ENCODE results near the gene CNOT2.

The CNOT2 gene

GRCh38 chr12:70306676-70307075 lies 63.4 kb downstream of the CNOT2 start:
- DNase-seq (ENCODE audit: low spot score) = no peak

GRCh38 chr12:70307868-70308267 lies 64.6 kb downstream of the CNOT2 start:
- DNase-seq (ENCODE audit: low spot score) = no peak

GRCh38 chr12:70309348-70309747 lies 66.1 kb downstream of the CNOT2 start:
- DNase-seq (ENCODE audit: low spot score) = no peak

DNA sequence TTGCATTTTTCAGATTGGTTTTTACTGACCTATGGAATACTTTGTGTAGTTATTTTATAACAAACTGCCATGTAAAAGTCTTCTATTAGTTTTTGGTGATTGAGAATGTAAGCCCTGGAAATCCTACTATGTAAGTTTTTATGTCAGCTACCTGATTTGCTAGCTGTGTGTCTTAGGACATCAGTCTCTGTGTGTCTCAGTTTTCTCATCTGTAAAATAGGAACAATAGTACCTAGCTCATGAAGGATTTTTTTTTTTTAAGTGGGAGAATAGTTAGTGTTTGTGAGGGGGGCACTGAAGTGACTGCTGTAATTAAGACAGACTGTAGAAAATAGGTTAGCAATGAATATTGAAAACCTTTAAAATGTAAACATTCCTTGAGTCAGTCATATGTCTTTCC lies 70.9 kb downstream of the CNOT2 start:
- no peak for DNase-seq (ENCODE audit: low spot score)

DNA sequence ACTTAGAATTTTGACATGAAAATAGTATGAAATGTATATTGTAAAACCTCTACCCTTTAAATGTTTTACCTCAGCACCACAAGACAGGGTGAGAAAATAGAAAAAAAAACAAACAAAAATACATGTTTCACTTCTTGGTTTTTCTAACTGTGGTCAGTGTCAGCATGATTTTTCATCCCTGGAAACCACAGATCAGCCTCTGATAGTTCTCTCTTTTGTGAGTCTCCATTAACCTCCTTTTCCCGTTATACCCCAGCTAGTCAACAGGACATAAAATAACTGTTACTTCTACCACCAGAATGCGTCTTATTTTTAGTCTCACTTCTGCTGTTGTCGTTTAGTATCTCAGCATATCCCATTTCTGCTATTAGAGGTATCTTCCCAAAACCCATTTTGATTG lies 74.5 kb downstream of the CNOT2 start:
- no peak for DNase-seq (ENCODE audit: low spot score)

- no peak for DNase-seq (ENCODE audit: low spot score)
These were observed 76.4 kb downstream of the CNOT2 start for GRCh38 chr12:70319605-70320004.

- no peak for DNase-seq (ENCODE audit: low spot score)
These were observed 78.0 kb downstream of the CNOT2 start for GRCh38 chr12:70321191-70321590.

GRCh38 chr12:70327541-70327940 lies 84.3 kb downstream of the CNOT2 start:
- no peak for DNase-seq (ENCODE audit: low spot score)

DNA sequence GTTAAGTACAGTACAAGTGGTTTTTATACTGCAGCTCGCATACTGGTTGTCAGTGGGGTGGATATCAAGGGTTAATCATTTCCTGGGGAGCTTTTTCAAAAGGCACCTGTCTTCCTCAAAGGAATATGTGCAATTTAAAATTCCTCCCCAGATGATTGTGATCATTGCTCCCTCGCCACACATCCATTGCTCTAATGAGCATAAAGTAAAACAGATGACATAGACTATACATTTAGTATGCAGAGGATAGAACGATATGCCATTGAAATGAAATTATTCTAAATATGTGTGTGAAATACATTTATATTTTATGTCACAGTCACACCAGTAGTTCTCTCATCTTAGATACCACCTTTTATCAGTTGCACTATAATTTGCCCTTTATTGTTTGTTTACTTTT lies 86.5 kb downstream of the CNOT2 start:
- no peak for DNase-seq (ENCODE audit: low spot score)

- no peak for DNase-seq (ENCODE audit: low spot score)
These were observed 86.9 kb downstream of the CNOT2 start for GRCh38 chr12:70330158-70330557.

- no peak for DNase-seq (ENCODE audit: low spot score)
These were observed 89.0 kb downstream of the CNOT2 start for GRCh38 chr12:70332236-70332635.

DNA sequence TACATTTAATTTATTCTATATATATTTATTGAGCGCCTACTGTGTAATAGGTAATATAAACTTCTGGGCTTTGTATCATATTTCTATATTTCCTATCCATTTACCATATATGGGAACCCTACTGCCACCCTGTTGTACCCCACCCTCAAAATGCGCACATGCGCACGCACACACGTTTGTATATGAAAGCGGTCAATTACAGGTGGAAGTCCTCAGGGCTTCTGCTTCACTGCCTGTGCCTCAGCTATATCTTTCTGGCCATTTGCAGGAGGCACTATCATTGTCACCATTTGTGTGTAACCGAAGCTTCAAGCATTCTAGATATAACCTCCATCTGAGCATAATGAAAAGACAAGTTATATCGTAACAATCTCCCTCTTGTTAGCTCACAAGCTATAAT lies 91.5 kb downstream of the CNOT2 start:
- DNase-seq (ENCODE audit: low spot score) = no peak

- no peak for DNase-seq (ENCODE audit: low spot score)
These were observed 95.3 kb downstream of the CNOT2 start for GRCh38 chr12:70338531-70338930.

DNA sequence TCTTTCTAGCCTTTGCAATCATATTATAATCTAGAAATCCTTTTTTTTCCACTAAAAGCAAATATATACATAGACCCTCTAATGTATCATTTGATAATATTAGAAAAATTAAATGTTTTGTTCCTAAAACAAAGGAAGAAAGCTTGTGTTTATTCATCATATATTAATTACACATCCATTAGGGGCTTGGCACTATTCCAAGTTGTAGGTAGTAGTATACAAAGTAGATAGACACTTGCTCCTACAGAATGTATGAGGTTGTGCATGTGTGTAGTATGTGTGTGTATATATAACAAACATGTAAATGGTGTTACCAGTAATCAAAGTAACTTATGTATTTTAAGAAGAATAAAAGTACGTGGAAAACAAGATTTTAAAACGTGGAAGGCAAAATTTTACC lies 107.8 kb downstream of the CNOT2 start:
- DNase-seq (ENCODE audit: low spot score) = no peak

- no peak for DNase-seq (ENCODE audit: low spot score)
These were observed 110.8 kb downstream of the CNOT2 start for GRCh38 chr12:70353780-70354660.

DNA sequence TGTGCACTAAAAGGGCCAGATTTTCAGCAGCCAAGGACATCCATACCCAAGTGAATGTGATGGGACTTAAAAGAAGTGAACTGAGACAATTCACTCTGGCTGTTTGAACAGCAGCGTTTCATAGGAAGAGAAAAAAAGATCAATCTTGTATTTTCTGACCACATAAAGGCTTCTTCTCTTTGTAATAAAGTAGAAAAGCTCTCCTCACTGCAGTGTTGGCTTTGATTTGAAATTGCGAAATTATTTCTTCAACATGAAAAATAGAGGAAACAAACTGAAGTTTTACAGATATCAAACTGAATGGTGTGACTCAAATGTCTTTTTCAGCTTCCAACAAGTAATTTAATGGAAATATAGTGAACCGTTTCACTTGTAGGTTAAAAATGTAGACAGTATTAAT lies 111.6 kb downstream of the CNOT2 start:
- no peak for DNase-seq (ENCODE audit: low spot score)

- no peak for DNase-seq (ENCODE audit: low spot score)
These were observed 112.7 kb downstream of the CNOT2 start for GRCh38 chr12:70355972-70356371.

GRCh38 chr12:70359458-70360197 lies 116.4 kb downstream of the CNOT2 start:
- no peak for DNase-seq (ENCODE audit: low spot score)

- DNase-seq (ENCODE audit: low spot score) = no peak
These were observed 117.0 kb downstream of the CNOT2 start for GRCh38 chr12:70360218-70360617.

DNA sequence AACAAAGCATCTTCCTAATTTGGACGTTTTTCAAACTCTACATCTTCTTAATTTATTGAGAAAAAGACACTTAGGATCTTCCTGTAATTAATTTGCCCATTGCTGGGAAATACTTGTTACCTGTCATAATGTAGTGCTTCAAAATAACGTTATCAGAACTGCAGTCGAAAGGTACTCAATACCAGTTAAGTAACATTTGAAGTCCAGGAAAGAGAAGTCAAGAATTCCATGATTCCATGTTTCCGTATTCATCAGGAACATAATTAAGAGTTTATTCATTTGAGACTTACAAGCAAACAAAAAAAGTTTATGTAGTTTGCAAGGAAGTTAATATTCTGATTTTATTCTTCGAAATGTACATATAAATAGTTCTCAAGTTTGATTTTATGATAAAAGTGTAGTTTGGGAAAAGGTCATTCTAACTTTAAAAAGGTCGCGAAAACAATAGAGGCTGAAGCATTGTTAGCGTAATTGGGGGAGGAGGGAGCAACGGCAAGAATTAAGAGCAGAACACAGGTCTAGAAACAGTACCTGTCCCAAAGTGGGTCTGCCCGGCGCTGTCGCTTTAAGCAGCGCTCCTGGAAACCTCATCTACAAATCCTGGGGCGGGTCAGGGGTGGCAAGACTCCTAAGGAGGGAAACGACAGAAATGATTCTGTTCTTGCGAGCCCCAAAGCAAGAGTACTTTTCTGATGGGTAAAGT lies 121.6 kb downstream of the CNOT2 start:
- peak; percentile 31 for DNase-seq (ENCODE audit: low spot score)

- no peak for DNase-seq (ENCODE audit: low spot score)
These were observed 122.1 kb downstream of the CNOT2 start for GRCh38 chr12:70365398-70365647.

DNA sequence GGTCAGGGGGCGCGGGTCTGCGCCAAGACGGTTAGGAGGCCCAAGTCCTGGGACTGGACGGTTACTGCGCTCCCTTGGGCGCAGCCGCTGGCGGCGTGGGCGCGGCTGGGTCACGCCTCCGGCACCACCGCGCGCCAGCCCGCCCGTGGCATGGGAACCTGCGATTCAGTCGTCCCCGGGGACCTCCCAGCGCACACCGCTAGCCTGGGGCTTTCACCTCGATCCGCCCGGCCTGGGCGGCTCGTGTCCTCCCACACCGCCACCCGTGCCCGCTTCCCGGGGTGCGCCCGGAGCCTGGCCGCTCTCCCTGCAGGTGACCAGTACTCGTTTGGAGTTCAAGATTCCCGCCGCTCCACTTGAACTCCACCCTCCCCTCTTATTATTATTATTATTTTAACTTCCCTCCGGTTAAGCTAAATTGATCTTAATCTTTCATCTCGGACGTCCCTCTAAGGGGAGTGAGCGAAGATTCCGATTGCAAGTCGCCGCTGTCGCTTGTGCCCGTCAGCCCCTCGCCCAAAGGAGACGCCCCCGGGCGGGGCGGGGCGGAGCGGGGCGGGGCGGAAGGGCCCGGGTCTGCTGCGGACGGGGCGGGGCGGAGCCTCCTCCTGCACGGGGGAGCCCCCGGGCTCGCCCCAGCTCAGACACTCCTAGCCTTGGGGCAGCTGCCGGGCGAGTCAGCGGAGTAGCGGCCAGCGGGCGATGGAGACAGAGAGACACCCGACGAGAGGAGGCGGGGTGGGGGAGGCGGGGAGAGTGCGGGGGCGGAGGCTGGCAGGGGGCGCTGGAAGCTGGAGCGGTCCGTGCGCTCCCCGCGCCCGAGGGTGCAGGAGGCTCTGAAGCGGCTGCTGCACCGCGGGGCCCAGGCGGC lies 122.7 kb downstream of the CNOT2 start, which contains the start of gene KCNMB4:
Gene KCNMB4 (plus strand): TSS at position 643 of the 871 bp plus-strand sequence. CDS start 445 bp downstream, outside the sequence.
- peak; percentile 95 for DNase-seq (ENCODE audit: low spot score)

Data from iPS-NIHi11 (cell line).